ENCODE data around the gene MDFIC. TPM values are rescaled to one million over a fixed set of nuclear protein-coding genes. Genes with fewer than 3 reads are reported as not detected.

The MDFIC gene
- total and polyA plus RNA-seq, 2 of the 4 experiments (the other 2 are of a cell fraction): 16.9 to 35.0 TPM

- Histone ChIP-seq H4K20me1 (ENCODE audit: insufficient read depth, low read length) (no peaks in the 10 kb centered on the region), H3K4me3 (ENCODE audit: insufficient read depth, low read depth, low read length) (no peak overlapping the region), H3K27ac (ENCODE audit: insufficient read depth, low read length) (no peak overlapping the region), H3K18ac (ENCODE audit: low read depth, low read length) (no peak overlapping the region), H4K5ac (ENCODE audit: low read depth, low read length) (no peak overlapping the region), H3K4ac (ENCODE audit: low read depth, low read length) (no peak overlapping the region), H4K8ac (ENCODE audit: low read depth in 2 of 2, low read length in 2 of 2) (no peak overlapping the region), H3K9me1 (ENCODE audit: insufficient read depth, low read length) (no peaks in the 10 kb centered on the region), H3K56ac (ENCODE audit: extremely low read depth, insufficient read depth, low read length) (no peak overlapping the region), H4K91ac (ENCODE audit: insufficient read depth, low read depth, low read length) (no peak overlapping the region), H3K14ac (replicated peaks; ENCODE audit: low read depth, low read length) (no peak overlapping the region), H3K9me3 (ENCODE audit: control insufficient read depth, insufficient read depth, low read length) (no peaks in the 10 kb centered on the region), H2AK5ac (ENCODE audit: low read depth, low read length) (no peak overlapping the region), H3K4me2 (ENCODE audit: low read depth, low read length) (no peak overlapping the region), H3K27me3 (ENCODE audit: control insufficient read depth, insufficient read depth, low read length) (no peaks in the 10 kb centered on the region), H3K9ac (ENCODE audit: low read depth, low read length) (no peak overlapping the region), H2BK5ac (ENCODE audit: low read depth, low read length, poor library complexity, severe bottlenecking) (no peak overlapping the region), H2BK120ac (ENCODE audit: low read depth, low read length) (no peak overlapping the region), H2AK9ac (replicated peaks; ENCODE audit: low read depth, low read length, poor library complexity) (no peak overlapping the region), H2BK15ac (ENCODE audit: low read depth, low read length) (no peak overlapping the region), H3K36me3 (ENCODE audit: control insufficient read depth, insufficient read depth, low read length) (peaks cover 4% of the 10 kb centered on the region; the same call in 1 of the 2 replicates), H2BK20ac (ENCODE audit: low read depth, low read length) (no peak overlapping the region), H2AFZ (replicated peaks; ENCODE audit: low read length, poor library complexity) (no peak overlapping the region), H3K4me1 (ENCODE audit: control insufficient read depth, insufficient read depth, low read length) (peaks cover 4% of the 10 kb centered on the region; the same call in 1 of the 2 replicates), H3K23ac (ENCODE audit: low read depth, low read length) (no peak overlapping the region), H3K79me1 (ENCODE audit: low read depth in 1 of 2, low read length in 2 of 2) (peaks cover 14 to 23% of the 10 kb centered on the region in 2 experiments; a peak in 3 of 4 replicates)
- intact Hi-C loops (cut with micrococcal nuclease): loop anchor here (10.0 kb wide), 1 partner anchor 58 kb away; no protein-coding TSS in a partner anchor
- ChIA-PET POLR2A (ENCODE audit: unreplicated experiment) (no interaction called here), CTCF (interaction anchor here (0.6 kb wide), 2 partner anchors 596 to 843 kb away, joined by 3 to 4 read pairs; no protein-coding TSS in a partner anchor)
- ATAC-seq (ENCODE audit: low read depth) (peak; percentile 29; the same call in 1 of the 2 replicates), DNase-seq (peak; percentile 31)
- in situ Hi-C loops (cut with MboI; ENCODE audit: low sequenced_read_pairs): no loop called here
- no CpG with 5 or more reads among the region's 3 CpGs for WGBS, 2 experiments (ENCODE audit: extremely low coverage in 2 of 2, insufficient read length in 1 of 2)
- dilution Hi-C loops (cut with HindIII; ENCODE audit: low sequenced_read_pairs, unreplicated experiment): no loop called here
- no TSS peak for BruUV-seq (replicated peaks)
- TF ChIP-seq CHD1 (IDR thresholded peaks at IDR 0.05; ENCODE audit: low read depth, low read length) (no peak), MAZ (IDR thresholded peaks at IDR 0.05; ENCODE audit: borderline replicate concordance, low read depth, low read length) (no peak), POLR2A (IDR thresholded peaks at IDR 0.05; ENCODE audit: low read depth, low read length) (no peak), FOS (IDR thresholded peaks at IDR 0.05; ENCODE audit: low read depth, low read length) (no peak), RCOR1 (IDR thresholded peaks at IDR 0.05; ENCODE audit: insufficient replicate concordance, low read length) (no peak), MAFK (IDR thresholded peaks at IDR 0.05; ENCODE audit: low read depth, low read length) (no peak), SMC3 (IDR thresholded peaks at IDR 0.05; ENCODE audit: low read depth, low read length) (no peak), ELK1 (IDR thresholded peaks at IDR 0.05; ENCODE audit: borderline replicate concordance, low read depth, low read length) (no peak), CTCF (conservative IDR thresholded peaks at IDR 0.05; ENCODE audit: low read depth, low read length) (no peak), BHLHE40 (IDR thresholded peaks at IDR 0.05; ENCODE audit: low read depth, low read length) (no peak), CEBPB (IDR thresholded peaks at IDR 0.05; ENCODE audit: low read depth, low read length) (no peak), MXI1 (IDR thresholded peaks at IDR 0.05; ENCODE audit: borderline replicate concordance, low read depth, low read length) (no peak)
- TF ChIP-seq, protein P1, sequence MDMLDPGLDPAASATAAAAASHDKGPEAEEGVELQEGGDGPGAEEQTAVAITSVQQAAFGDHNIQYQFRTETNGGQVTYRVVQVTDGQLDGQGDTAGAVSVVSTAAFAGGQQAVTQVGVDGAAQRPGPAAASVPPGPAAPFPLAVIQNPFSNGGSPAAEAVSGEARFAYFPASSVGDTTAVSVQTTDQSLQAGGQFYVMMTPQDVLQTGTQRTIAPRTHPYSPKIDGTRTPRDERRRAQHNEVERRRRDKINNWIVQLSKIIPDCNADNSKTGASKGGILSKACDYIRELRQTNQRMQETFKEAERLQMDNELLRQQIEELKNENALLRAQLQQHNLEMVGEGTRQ (IDR thresholded peaks at IDR 0.05; ENCODE audit: low read depth, low read length): no peak
Measured at GRCh38 chr7:114986190-114987180, 64.6 kb downstream of the MDFIC start.

All from IMR-90 (cell line).